Loucy (cell line): ENCODE measurements around the gene ACTN1.

Experiments
- EZH2phosphoT487 ChIP-seq: fragments of 200-600 bp; IDR thresholded peaks from 2 replicates; pipeline ENCODE4 v1.6.1; 2018; ENCODE audit warnings: antibody characterized with exemption, mild to moderate bottlenecking, moderate library complexity, borderline replicate concordance
- TF ChIP-seq, protein P1 (sequence below): fragments of 200-600 bp; sonication (generic); conservative IDR thresholded peaks from 2 replicates; pipeline ENCODE4 v1.5.1; 2014; ENCODE audit warnings: mild to moderate bottlenecking, antibody characterized with exemption, low read length

- TF ChIP-seq, protein P1, sequence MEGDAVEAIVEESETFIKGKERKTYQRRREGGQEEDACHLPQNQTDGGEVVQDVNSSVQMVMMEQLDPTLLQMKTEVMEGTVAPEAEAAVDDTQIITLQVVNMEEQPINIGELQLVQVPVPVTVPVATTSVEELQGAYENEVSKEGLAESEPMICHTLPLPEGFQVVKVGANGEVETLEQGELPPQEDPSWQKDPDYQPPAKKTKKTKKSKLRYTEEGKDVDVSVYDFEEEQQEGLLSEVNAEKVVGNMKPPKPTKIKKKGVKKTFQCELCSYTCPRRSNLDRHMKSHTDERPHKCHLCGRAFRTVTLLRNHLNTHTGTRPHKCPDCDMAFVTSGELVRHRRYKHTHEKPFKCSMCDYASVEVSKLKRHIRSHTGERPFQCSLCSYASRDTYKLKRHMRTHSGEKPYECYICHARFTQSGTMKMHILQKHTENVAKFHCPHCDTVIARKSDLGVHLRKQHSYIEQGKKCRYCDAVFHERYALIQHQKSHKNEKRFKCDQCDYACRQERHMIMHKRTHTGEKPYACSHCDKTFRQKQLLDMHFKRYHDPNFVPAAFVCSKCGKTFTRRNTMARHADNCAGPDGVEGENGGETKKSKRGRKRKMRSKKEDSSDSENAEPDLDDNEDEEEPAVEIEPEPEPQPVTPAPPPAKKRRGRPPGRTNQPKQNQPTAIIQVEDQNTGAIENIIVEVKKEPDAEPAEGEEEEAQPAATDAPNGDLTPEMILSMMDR, result no peak
- no peak for TF ChIP-seq EZH2phosphoT487
These were observed 17.1 kb downstream of the ACTN1 start for GRCh38 chr14:68961781-68962584.
